IPS DF 4.7 (cell line): ENCODE results near the gene EIF4E3.

ENCODE experiments used
- DNase-seq: peaks from one replicate; pipeline ENCODE4 v3.0.0-alpha.2; 2013; ENCODE audit warnings: low spot score; ENCODE audit errors: extremely low read depth

Gene EIF4E3

DNA sequence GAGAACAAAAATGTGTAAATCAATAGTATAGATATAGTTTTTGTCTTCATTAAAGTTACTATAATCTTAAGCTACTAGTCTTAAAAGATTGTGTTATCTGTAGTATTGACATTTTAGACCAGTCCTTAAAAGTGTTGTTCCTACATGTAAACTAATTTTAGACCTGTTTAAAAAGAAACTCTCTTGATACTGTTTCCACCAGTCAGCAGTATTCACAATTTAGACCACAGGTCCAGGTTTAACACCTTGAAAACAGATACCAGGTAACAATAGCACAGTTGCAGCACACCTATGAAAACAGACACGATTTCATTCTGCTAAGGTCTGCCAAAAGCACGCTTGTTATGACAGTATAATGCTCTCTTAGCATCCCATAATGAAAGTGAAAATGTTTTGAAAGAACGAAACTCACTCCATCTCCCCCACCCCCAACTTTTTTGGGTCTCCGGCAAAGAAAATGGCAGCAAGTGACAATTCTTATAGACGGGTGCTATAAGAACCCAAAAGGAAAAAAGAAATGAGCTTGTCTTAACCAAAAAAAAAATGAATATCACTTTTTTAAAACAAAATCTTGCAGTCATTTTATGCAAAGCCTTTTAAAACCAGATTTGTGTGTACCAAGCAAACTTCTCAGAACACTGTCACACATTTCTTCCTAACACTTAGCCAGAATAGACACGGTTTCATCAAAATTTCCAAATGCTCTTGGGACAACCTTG lies 1.6 kb downstream of the EIF4E3 start:
- DNase-seq: no peak

DNA sequence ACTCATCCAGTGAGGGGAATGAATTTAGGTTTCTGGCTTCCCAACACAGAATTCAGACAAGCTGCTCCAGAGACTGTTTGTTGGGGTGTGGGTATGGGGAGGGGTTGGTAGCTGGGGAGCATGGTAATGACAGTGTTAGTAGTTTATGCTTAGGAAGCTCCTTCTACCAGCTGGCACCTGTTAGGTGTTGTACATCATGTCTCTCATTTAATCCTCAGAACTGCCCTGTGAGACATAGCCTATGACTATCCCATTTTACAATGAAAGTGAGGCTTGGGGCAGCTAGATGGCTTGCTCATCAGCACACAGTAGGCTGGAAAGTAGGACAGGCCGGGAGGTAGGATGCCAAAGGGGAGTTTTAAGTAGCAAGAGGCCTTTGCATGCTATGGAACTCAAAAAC lies 2.5 kb downstream of the EIF4E3 start:
- no peak for DNase-seq

DNA sequence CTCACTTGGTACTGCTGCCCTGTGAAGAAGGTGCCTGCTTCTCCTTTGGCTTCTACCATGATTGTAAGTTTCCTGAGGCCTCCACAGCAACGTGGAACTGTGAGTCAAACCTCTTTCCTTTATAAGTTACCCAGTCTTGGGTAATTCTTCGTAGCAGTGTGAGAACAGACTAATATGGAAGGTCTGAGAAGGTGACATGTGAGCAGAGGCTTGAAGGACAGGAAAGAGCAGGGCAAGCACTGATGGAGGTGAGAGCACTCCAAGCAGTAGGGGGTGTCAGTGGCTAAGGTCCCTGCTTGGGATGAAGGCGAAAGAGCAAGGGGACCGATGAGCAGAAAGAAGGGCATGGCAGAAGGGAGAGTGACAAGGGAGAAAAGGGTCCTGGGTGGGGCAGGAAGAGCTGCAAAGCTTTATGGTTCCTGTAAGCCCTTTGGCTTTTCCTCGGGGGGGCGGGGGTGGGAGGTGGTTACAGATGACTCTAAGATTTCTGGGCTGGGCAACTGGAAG lies 3.5 kb downstream of the EIF4E3 start:
- DNase-seq: no peak

DNA sequence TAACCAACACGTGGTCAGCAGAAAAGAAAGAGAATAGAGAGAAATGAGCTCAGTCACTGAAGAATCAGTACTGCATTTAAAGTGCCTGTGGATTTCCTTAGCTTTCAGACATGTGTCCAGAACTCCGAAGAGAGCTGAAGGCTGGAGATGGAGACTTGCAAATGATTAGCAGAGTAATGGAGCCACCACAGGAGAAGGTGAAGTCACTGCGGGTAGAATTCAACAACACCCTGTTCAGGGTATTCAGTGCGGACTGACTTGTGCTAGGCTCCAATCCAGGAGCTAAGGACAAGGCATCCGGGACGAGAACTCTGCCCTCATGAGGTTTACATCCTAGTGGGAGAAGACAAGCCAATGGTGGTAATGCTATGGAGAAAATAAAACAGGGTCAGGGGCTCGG lies 4.2 kb downstream of the EIF4E3 start:
- DNase-seq: no peak

DNA sequence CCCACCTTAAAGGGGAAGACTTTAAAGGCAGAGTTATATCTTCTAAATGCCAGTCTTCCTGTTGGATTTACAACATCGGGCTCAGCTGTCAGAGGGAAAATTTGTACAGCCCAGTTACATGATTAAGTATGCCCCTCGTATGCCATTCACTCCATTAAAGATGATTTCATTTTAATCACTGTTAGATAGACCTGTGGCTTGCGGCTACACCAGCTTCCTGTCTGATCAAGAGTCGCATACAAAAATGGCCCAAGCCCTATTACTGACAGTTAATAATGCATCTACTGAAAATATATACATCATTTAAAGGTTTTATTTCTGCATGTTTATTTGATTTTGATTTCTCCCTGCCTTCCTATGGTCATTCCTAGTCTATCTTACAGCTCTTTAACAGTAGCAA lies 7.1 kb downstream of the EIF4E3 start:
- no peak for DNase-seq

DNA sequence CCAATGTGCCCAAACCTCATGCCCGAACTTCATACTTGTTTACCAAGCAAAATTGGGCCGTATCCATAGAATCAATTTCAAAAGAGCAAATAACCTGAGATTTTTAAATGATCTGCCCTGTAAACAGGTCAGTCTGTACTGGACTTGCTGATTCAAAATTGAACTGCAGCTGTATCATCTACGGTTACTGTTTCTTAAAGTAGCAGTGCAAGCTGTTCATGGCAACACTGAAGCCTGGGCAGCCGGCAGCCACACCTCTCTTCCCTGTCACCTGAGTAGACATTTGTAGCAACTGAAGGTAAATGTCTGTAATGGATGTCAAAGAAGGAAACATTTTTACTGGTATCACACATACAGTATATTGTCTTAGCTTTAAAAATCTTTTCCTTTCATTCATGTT lies 10.6 kb downstream of the EIF4E3 start:
- no peak for DNase-seq

DNA sequence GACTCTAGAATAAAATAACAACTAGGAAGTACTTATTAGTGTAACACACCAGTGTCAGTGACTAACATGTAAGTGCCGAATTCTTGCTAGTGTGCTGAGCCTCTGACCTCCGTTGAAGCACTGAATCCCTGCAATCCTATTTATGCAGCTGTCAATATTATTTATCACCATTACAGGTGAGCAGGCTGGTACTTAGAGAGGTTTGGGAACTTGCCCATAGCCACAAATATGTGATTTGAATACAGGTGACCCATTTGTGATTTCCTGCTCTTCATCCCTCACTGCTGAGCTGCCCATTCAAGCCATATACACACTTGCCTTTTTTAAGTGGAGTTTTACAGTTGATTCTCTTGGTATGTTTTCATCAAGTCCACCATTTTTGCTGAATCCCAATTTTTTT lies 12.2 kb downstream of the EIF4E3 start:
- DNase-seq: no peak

DNA sequence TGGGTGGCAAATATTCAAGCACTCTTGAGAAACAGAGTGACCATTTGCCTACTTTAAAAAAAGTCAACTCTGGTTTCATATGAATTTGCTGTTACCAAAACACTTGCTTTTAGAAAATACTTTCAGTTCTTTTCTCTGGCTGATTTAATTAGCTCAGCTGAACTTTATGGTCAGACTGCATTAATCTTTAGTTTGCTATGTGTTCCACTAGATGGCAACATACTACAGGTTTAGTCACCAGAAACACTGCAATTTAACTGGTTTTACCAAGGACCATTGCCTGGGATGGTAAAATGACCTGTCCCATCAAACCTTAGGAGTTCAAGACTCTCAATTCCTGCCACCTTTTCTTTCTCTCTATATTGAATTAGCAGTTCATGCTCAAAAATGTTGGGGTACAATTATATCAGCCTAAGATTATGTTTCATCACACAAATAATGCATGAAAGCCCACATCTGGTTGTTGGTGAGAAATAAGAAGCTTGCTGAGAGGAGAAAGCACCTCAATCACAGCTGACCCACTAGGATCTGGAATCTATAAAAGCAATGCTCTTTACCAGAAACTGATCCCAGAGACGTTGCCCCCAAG lies 14.2 kb downstream of the EIF4E3 start:
- no peak for DNase-seq

DNA sequence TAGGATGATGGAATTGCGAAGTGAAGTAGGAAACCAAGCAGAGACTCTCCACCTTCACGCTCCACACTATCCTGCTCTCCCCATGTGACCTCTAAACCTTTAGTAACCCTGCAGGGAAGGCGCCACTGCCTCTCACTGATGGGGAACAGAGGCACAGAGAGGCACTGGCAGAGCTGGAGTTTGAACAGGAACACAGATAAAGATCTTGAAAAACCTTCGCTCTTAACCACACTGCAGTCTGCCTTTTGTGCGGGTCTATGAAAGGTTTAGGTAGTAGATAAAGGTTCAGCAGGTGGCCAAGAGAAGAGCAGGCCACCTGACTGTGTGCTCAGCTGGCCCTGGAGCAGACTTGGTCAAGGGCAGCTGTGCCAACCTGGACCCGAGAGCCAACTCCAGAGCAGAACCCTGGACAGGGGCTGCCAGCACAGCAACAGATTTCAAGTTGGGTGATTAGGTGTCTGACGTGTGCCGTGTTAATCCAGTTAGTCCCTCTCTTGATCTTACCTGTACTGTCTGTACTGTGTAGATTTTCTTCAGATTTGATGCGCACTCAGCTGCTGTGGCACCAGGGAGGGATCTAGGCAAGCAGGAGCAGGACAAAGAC lies 15.2 kb downstream of the EIF4E3 start:
- no peak for DNase-seq

DNA sequence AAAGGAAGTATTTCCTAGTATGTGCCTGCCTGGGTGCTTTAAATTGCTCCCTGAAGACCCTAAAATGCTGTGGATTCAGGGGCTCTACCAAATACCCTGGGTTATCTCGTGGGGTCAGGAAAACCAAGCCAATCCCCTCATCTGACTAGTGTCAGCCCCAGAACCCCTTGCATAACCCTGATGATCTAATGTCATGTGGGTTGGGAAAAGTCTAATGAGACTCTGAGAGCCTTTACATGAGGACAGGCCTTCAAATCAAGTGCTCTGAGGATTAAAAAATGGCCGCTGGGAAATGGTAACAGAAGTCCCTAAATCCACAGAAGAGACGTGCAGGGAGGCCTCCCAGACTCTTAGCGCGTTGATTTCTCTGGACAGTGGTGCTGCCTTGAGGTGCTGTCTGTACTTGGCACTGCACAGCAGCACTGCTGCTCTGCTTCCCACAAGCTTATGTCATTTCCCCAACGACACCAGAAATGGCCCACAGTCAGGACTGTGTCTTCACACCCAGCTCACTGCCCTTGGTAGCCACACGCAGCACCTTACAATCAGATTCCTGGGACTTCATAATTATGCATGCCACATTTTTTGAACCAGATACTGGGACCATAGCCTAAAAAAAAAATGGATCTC lies 16.6 kb downstream of the EIF4E3 start:
- no peak for DNase-seq

DNA sequence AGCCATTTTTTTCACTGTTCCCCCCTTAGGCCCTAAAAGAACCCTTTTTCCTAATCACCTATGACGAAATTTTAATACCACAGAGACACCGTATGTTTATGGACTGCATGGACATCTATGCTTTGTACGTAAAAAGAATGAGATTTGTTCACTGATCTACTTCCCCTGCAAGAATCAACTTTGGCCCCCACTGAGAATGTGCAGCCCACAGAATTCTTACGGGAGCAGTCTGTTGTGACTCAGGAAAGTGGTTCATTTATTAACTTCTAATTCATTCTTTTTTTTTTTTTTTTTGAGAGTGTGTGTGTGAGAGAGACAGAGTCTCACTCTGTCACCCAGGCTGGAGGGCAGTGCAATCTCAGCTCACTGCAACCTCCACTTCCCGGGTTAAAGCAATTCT lies 17.6 kb downstream of the EIF4E3 start:
- no peak for DNase-seq

DNA sequence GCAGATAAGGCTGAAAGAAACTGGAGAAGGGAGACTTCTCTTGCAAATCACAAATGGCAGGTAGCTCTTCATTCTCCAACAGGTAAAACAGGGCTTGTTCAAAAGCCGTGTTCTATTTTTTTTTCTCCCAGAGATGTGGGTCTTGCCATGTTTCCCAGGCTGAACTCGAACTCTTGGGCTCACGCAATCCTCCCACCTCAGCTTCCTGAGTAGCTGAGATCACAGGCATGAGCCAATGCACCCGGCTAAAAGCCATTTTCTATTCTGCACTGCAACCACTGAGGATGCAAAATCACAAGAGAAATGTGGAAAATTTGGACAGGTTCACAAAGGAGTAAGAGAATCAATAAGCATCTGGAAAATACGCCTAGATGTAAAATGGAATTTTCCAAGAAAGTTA lies 19.5 kb downstream of the EIF4E3 start:
- DNase-seq: no peak

DNA sequence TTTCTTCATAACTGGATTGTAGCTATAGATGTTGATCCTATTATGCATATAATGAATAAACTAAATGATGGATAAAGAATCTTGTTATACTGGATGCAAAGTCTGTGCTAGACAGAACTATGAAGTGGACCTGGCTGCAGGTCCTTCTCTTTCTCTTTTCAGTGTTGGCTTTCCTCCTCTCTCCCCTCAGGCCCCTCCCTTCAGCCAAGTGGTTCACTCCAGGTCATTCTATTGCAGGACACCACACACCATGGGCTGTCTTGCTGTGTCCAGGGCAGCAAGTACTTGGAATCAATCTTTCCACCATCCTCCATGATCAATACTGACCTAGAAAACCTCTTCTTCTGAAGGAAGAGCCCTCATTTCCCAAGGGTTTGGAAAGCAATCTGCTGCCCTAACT lies 20.3 kb downstream of the EIF4E3 start:
- no peak for DNase-seq

DNA sequence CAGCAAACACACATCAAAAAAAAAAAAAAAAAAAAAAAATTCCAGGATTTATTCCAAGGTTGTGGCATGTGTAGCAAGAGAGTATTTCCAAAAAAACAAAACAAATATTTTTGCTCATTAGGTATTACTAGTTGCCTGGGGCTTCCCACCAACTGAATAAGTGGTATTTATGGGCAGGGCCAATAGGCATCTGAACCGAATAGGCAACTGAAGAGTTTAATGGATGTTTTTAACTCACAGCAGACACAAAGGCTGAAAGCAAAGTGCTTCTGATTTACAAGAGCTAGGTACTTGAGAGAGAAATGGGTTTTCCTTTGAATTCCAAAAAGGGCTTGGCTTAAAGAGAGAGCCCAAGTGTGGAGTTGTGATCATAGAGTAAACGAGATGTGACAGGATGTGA lies 21.4 kb downstream of the EIF4E3 start:
- DNase-seq: no peak

DNA sequence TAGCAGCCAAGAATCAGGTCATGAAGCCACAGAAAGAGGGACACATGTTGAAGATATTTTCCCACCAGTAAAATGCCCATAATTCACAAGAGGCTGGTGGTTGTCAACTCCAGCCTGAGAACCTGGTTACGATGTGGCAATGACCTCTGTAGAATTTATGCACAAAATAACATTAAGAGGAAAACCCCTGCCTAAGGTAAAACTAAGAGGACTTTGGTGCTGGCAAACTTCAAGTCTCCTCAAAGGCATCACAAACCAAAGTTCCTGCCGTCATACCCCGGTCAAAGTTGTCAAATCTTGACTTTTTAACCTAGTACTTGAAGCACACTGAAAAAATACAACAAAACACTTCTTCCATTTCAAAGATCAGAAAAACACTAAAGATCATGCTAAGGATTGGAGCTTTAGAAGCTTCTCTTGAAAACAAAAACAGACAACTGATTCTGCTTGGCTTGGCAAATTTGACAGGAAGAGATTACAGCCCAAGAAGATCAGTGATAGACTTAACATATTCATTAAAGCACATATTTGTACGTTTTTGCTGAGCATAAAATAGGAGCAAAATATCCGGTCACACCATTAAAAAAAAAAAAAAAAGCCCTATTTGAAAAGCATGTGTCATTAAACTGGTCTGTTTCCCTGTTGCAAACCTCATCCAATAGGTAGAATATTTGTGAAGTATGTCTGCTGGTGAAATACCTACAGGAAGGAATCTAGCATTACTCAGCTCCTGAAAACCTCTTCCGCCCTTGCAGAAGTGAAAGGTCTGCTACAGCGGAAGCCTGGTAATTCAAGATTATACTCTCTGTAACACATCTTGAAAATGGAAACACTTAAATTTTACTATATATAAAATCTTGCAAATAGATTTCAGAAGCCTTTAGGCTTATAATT lies 22.8 kb downstream of the EIF4E3 start:
- DNase-seq: no peak

DNA sequence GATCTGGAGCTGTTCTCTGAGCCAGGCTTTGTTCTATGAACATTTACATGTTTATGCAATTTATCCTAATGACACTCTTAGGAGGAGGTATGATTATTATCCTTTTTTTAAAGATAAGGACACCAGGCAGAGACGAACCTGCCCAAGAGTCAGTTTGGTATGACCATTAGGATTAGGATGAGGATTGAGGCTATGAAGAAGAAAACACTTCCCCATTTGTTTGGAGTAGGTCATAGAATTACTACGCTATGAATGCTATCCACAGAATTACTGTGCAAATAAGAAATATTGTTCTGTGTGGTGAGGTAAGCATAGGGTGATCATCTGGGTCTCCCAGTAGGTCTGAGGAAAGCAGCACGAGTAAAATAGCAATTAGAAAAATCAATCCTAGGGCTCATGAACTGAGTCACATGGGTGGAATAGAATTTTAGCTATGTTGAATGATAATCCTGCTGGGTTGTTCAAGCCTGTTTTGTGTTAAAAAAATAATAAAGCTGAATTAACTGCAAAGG lies 23.9 kb downstream of the EIF4E3 start:
- no peak for DNase-seq

DNA sequence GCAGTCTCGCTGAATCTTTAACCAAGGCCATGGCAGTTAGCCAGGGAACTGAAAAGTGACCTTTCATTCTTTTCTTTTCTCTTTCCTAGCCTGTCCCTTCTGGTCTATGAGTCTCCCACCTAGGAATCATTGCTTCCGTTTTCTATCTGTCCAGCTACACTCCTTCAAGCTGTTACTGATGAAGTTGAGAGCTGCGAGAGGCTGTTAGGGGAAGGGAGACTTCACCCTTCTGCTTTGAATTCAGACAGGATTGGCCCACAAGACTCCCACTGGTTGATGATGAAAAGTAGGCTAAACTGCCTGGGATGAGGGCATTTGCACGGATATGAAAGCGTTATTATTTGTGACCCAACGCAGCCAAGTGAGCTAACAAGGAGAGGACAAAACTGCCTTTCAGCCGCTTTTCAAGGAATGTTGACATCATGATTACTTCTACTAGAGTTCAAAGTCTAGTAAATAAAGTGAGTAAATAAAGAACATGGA lies 30.2 kb downstream of the EIF4E3 start:
- DNase-seq: no peak

DNA sequence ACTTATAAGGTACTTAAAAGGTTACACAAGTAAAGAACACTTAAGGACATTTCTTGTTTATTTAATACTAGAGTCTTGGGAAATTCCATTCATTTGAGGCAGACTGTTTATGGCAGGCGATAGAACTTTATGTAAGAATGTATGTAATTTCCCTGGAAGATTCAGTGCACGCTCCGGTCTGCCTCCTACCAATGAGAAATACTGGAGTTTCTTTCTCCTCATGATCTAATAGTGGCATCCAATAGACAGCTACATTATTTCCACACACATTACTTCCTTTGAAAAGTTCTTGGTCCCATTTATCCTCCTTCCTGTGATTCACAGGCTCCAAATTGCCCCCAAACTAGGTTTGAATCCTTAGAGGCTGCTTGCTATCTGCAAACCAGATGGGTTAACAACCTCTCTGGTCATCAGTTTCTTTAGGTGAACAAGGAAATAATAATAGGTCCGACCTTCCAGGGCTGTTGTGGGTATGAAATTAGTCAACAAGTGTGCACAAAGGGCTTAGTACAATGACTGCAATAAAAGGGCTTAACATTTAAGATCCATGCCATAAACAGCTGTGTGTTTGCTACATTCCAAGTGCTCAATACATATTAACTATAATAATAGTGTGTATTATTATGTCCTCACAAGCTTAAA lies 30.7 kb downstream of the EIF4E3 start:
- no peak for DNase-seq

DNA sequence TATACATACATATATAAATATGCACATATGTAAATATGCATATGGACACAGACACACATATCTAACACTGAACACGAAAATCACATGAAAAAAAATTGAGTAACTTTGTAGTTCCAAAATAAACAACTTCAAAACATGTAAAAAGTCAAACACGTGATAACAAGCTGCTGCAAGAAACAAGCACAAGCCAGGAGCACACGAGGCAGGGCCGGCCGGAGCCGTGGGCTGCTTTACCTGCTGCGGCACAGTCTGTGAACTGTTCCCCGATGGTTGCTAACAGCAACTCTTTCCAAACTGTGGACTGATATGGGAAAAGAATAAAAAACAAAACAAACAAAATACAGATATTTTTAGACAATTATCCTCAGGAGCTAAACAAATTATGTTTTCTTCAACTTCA lies 31.6 kb downstream of the EIF4E3 start:
- DNase-seq: no peak

DNA sequence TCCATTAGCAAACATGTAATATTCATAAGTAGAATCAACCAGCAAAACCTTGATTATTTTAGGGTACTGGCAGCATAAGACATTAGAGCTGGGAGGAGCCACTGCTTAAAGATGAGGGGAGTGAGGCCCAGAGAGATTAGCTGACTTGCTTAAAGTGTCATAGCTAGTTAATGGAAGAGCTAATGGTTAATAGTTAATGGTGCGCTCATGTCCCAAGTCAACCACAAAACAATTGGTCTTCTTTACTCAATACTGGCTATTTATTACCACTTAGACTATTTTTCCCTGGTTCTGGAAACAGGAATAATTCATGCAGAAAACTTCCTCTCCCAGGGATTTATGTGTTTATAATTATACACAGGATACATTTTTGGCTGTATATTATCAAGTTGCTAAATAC lies 33.1 kb downstream of the EIF4E3 start:
- no peak for DNase-seq
